IgD-negative memory B cell (primary cell): ENCODE measurements around the gene HIC1. TPM values are rescaled to one million over a fixed set of nuclear protein-coding genes. Genes with fewer than 3 reads are reported as not detected.

ENCODE experiments used
- H3K27ac Mint-ChIP-seq, 3 donors: one replicate each; pipeline ENCODE4 v1.8.0; 2020 to 2022; ENCODE audit warnings: mild to moderate bottlenecking in 3 of 3, mixed read lengths in 3 of 3, moderate library complexity in 1 of 3
- H3K27me3 Mint-ChIP-seq: one replicate; pipeline ENCODE4 v1.8.0; 2021; ENCODE audit warnings: mixed read lengths
- H3K36me3 Mint-ChIP-seq: one replicate; pipeline ENCODE4 v1.8.0; 2020; ENCODE audit warnings: mild to moderate bottlenecking, mixed read lengths
- H3K4me1 Mint-ChIP-seq, 3 donors: one replicate each; pipeline ENCODE4 v1.8.0; 2020 to 2022; ENCODE audit warnings: mixed read lengths in 3 of 3, mild to moderate bottlenecking in 1 of 3
- H3K4me3 Mint-ChIP-seq, 4 donors: one replicate each; pipeline ENCODE4 v1.8.0; 2020 to 2022; ENCODE audit warnings: mild to moderate bottlenecking in 4 of 4, mixed read lengths in 4 of 4, moderate library complexity in 3 of 4
- H3K9me3 Mint-ChIP-seq, 3 donors: one replicate each; pipeline ENCODE4 v1.8.0; 2020 to 2021; ENCODE audit warnings: mixed read lengths in 3 of 3, mild to moderate bottlenecking in 1 of 3
- polyA plus RNA-seq: library from polyadenylated mRNA; unstranded; fragments of 300-500 nt; fragmentation: Illumina TruSeq; gene quantifications from one replicate; pipeline ENCODE4 v1.2.3, GENCODE V29; 2021

HIC1 gene
- polyA plus RNA-seq, 1 donor from 2014 or later: 0.88 TPM

GRCh38 chr17:2065949-2066400 lies 11.1 kb downstream of the HIC1 start:
- Mint-ChIP-seq H3K9me3 (no peaks in the 10 kb centered on the region), H3K36me3 (peaks cover 4% of the 10 kb centered on the region), H3K27me3 (peaks cover 1% of the 10 kb centered on the region), H3K4me3 (no peak overlapping the region), H3K4me1 (peaks cover 32 to 34% (median 33%) of the 10 kb centered on the region in 3 donors), H3K27ac (no peak overlapping the region)

DNA sequence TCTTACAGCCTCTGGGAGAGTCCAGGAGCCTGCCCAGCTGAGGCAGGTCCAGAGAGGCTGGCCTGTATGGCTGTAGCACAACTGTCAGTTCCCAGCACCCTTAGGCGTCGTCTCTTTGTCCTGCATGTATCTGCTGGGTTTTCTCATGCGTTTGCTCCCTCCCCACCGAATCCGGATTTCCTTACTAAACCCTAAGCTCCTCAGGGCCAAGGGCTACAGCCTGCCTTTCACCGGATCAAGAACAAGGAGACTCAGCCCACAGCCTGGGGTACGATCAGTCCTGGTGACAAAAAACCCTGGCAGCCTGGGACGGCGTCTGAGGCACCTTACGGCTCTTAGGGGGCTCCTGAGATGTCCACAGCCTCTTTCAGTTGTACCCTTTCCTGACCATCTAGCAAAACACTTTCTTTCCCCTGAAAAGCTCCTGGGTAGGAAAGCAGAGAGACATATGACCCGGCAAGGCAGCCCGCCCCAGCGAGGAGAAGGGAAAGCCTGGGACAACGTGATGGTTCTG lies 12.2 kb downstream of the HIC1 start:
- Mint-ChIP-seq H3K36me3 (peaks cover 4% of the 10 kb centered on the region), H3K4me3 (peak overlapping the region in 1 of 4 donors; percentile 12), H3K27ac (peak overlapping the region in 1 of 3 donors; percentile 86), H3K9me3 (no peaks in the 10 kb centered on the region), H3K4me1 (peaks cover 34 to 37% (median 36%) of the 10 kb centered on the region in 3 donors), H3K27me3 (peaks cover 1% of the 10 kb centered on the region)

GRCh38 chr17:2067608-2068024 lies 12.7 kb downstream of the HIC1 start:
- H3K36me3 Mint-ChIP-seq: peaks cover 7% of the 10 kb centered on the region
- peaks cover 31 to 36% (median 33%) of the 10 kb centered on the region in 3 donors for H3K4me1 Mint-ChIP-seq
- no peaks in the 10 kb centered on the region for H3K9me3 Mint-ChIP-seq
- no peak overlapping the region for H3K4me3 Mint-ChIP-seq
- H3K27me3 Mint-ChIP-seq: peaks cover 1% of the 10 kb centered on the region
- peak overlapping the region in 1 of 3 donors; percentile 86 for H3K27ac Mint-ChIP-seq

DNA sequence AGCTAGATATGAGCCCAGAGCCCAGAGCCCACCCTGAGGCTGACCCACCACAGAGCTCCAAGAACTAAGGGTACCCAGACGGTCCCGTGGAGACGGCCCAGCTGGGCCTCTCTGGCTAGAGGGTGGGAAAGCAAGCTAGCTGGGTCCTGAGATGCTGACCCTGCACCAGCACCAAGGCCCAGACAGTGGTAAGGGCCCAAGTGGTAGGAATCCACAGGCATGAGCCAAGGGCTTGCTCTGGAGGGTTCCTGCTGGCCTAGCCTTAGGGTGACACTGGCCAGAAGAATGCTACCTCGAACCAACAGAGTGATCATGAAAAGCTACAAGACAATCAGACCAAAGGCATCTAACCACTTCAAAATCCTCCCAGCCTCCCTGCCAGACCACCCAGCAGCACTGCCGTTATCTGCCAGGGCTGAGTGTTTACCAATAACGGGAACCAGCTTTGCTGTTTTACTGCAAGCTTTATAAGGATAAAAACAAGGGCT lies 13.2 kb downstream of the HIC1 start:
- Mint-ChIP-seq H3K27ac (peak overlapping the region in 1 of 3 donors; percentile 42), H3K36me3 (peaks cover 9% of the 10 kb centered on the region), H3K4me3 (no peak overlapping the region), H3K9me3 (no peaks in the 10 kb centered on the region), H3K27me3 (peaks cover 1% of the 10 kb centered on the region), H3K4me1 (peaks cover 31 to 36% (median 32%) of the 10 kb centered on the region in 3 donors)

DNA sequence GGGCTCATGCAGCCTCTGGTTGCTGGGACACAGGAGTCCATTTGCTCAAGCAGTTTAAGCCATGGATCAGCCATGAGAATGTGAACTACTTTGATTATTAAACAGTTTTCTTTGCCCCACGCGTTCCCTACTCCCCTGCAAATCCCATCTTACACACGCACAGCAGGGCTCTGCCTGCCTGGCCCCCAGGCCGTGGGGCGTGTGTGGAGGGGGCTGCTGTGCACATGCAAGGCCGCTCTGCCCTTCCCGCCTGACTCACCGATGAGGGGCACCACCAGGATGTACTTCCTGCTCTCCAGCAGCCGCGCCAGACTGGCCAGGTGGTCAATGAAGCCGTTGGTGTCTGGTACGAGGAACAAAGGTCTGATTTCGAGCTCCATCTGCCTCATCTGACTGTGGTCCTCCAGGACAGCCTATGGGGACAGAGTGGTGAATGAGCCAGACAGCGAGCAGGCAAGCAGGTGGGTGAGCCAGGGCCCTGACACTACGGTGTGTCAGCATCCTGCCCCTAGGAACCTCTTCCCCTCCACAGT lies 13.7 kb downstream of the HIC1 start:
- Mint-ChIP-seq H3K4me1 (peaks cover 27 to 32% (median 31%) of the 10 kb centered on the region in 3 donors), H3K9me3 (no peaks in the 10 kb centered on the region), H3K27ac (peak overlapping the region in 2 of 3 donors; percentile 42 to 46), H3K27me3 (peaks cover 1% of the 10 kb centered on the region), H3K4me3 (no peak overlapping the region), H3K36me3 (peaks cover 9% of the 10 kb centered on the region)

DNA sequence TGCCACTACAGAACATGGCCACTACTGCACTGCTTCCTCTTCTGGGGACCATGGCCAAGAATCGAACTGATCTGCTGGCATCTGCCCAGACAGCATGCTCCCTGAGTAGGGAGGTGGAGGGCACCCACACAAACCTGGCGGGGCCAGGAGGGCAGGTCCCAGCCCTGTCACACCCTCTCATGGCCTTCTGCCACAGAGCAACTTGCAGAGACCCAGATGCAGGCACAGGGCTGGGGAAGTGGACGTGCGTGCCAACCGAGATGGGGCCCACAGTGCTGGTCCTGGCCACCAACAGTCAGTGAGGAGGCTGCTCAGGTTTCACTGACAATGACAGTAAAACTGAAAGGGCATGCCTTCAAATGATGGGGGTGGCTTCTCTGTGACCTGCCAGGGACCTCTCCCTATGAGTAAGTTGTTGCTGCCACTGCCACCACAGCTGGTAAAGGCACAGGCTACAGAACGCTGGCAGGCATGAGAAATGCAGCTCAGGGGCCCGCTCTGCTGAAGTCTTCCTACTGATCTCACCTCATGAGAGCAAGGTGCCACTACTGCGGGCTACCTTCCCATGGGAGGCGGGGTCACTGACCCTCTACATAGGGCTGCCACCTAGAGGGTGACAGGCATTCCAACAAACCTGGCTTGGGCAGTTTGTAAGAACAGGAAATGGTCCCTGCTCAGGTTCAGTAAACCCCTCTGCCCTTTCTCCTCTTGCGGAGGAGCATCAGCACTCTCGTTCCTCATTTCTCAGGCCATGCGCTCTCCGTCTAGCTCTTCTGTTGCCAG lies 15.5 kb downstream of the HIC1 start:
- no peaks in the 10 kb centered on the region for H3K27me3 Mint-ChIP-seq
- H3K4me1 Mint-ChIP-seq: peaks cover 15 to 18% (median 17%) of the 10 kb centered on the region in 3 donors
- no peaks in the 10 kb centered on the region for H3K9me3 Mint-ChIP-seq
- peak overlapping the region in 2 of 4 donors; percentile 76 to 81 for H3K4me3 Mint-ChIP-seq
- H3K36me3 Mint-ChIP-seq: peaks cover 5% of the 10 kb centered on the region
- H3K27ac Mint-ChIP-seq: peak overlapping the region in 2 of 3 donors; percentile 79 to 80

DNA sequence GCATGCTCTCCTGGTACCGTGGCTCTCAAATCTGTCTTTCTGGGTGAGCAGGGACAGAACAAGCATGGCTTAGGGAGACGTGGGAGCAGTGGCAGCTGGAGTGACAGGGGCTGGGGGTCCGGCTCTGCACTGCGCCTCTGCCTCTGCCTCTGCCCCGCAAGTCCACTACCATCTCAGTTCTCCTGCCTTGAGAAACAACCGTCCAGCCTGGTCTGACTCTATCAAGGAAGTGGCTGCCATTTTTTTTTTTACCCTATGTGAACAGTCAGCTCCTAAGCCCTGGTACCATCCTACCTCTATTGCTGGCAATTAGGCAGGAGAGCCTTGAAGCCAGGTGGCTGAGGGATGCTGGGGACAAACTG lies 16.1 kb downstream of the HIC1 start:
- no peaks in the 10 kb centered on the region for H3K27me3 Mint-ChIP-seq
- H3K9me3 Mint-ChIP-seq: no peaks in the 10 kb centered on the region
- peak overlapping the region in 2 of 3 donors; percentile 79 to 80 for H3K27ac Mint-ChIP-seq
- peaks cover 15 to 18% (median 17%) of the 10 kb centered on the region in 3 donors for H3K4me1 Mint-ChIP-seq
- peak overlapping the region in 2 of 4 donors; percentile 55 to 76 for H3K4me3 Mint-ChIP-seq
- H3K36me3 Mint-ChIP-seq: peaks cover 7% of the 10 kb centered on the region

DNA sequence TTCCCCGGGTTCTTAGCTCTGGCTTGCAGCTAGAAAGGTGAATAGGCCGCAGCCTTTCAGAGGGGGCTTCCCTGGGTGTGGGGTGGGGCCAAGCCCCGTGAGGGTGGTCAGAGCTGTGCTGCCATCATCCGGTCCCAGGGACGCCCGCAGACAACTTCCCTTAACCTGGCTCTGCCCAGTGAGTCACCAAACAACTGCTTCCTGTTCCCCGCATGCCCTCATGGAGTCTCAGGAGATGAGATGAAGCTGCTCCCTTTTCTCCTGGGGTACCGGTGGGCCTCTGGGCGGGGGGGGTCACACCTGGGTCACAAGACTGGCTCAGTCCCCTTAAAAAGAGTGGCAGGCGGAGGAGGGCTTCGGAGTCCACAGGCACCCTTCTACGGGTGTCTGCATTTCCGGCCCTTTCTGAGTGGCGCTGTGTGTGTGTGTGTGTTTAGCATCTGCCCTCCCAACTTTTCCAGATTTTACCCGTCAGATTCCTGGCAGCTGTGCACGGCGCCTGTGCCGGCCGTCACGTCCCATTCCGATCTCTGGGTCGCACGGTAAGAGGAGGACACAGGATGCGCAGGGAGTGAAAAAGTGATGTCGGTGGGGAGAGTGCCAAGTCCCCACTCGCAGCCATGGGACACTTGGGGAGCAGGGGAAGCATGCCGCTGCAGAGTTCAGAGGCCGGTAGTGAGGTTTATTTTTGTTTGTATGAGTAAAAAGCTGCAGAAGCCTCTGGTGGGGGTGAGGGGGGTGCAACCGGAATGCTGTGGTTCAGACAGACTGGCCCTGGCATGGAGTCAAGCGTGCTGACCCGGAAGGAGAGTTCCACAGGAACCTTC lies 16.8 kb downstream of the HIC1 start:
- no peak overlapping the region for H3K27ac Mint-ChIP-seq

GRCh38 chr17:2074919-2075318 lies 20.0 kb downstream of the HIC1 start:
- Mint-ChIP-seq H3K4me3 (no peak overlapping the region), H3K4me1 (peaks cover 11 to 14% (median 13%) of the 10 kb centered on the region in 3 donors), H3K9me3 (no peaks in the 10 kb centered on the region), H3K27me3 (no peaks in the 10 kb centered on the region), H3K27ac (no peak overlapping the region), H3K36me3 (peaks cover 15% of the 10 kb centered on the region)

More for the DNA sequence above, 16.8 kb downstream of the HIC1 start:
- Mint-ChIP-seq H3K4me3 (no peak overlapping the region), H3K4me1 (peaks cover 15 to 18% (median 17%) of the 10 kb centered on the region in 3 donors), H3K27me3 (no peaks in the 10 kb centered on the region), H3K36me3 (peaks cover 7% of the 10 kb centered on the region), H3K9me3 (no peaks in the 10 kb centered on the region)

DNA sequence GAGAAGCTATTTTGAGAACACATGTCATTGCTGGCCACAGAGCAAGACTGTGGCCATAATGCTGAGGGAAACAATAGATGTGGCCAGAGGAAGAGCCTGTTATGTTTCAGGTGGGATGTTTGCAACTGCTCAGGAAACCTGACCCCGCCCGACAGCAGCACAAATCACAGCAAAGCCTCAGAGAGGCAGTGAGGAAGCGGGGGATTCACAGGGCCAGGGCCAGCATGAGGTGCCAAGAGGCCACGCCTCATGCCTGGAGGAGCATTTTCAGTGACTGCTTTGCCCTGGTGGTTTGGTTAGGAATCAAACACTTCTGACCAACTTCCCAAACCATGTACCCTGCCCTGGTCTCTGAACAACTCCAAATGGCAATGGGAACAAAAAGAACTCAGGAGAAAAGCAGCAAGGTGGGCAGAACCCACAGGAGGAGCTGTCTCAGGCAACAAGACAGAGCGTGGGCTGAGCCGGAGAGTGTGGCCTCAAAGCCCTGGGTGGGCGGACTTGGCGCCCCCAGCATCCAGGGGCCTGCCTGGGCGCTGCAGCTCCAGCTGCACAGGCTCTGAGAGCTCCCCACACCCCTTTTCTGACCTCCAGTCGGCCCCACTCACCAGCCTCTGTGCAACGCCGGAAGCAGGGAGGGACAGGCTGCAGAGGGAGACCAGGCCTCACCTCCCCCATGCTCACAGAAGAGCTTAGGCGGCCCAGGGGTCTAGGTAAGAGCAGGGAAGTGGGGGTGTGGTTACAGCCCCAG lies 20.6 kb downstream of the HIC1 start:
- H3K36me3 Mint-ChIP-seq: peaks cover 15% of the 10 kb centered on the region
- no peak overlapping the region for H3K27ac Mint-ChIP-seq

GRCh38 chr17:2076087-2076984 lies 21.4 kb downstream of the HIC1 start:
- H3K4me3 Mint-ChIP-seq: no peak overlapping the region
- H3K36me3 Mint-ChIP-seq: peaks cover 15% of the 10 kb centered on the region
- peaks cover 0 to 2% (median 0%) of the 10 kb centered on the region in 3 donors for H3K4me1 Mint-ChIP-seq
- H3K27ac Mint-ChIP-seq: no peak overlapping the region
- H3K27me3 Mint-ChIP-seq: no peaks in the 10 kb centered on the region
- H3K9me3 Mint-ChIP-seq: no peaks in the 10 kb centered on the region

More for the DNA sequence above, 20.6 kb downstream of the HIC1 start:
- Mint-ChIP-seq H3K4me3 (no peak overlapping the region), H3K4me1 (peaks cover 7 to 10% (median 8%) of the 10 kb centered on the region in 3 donors), H3K27me3 (no peaks in the 10 kb centered on the region), H3K9me3 (no peaks in the 10 kb centered on the region)

DNA sequence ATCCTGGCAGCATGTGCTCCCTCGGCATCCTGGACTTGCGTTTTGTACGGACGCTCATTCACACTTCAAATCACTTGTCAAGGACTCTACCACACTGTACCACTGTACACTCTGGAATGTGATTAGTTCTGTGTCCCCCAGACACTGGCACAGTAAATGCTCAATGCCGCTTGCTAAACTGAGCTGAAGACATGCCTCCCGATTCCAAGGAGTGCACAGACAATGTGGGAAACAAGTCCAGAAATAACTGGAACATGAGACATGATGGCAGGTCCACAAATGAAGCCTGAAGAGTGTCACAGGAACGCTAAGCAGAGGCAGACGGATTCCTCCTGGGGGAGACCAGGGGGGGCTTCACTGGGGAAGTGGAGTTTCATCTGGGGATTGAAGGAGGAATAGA lies 22.1 kb downstream of the HIC1 start:
- H3K36me3 Mint-ChIP-seq: peaks cover 17% of the 10 kb centered on the region

GRCh38 chr17:2081564-2081963 lies 26.7 kb downstream of the HIC1 start:
- Mint-ChIP-seq H3K4me3 (no peak overlapping the region), H3K4me1 (peaks cover 3 to 9% (median 6%) of the 10 kb centered on the region in 3 donors), H3K27ac (no peak overlapping the region), H3K9me3 (no peaks in the 10 kb centered on the region), H3K36me3 (peaks cover 17% of the 10 kb centered on the region), H3K27me3 (no peaks in the 10 kb centered on the region)

More for the DNA sequence above, 22.1 kb downstream of the HIC1 start:
- H3K4me3 Mint-ChIP-seq: no peak overlapping the region
- H3K27me3 Mint-ChIP-seq: no peaks in the 10 kb centered on the region
- no peak overlapping the region for H3K27ac Mint-ChIP-seq
- H3K4me1 Mint-ChIP-seq: peaks cover 0 to 1% (median 0%) of the 10 kb centered on the region in 3 donors
- H3K9me3 Mint-ChIP-seq: no peaks in the 10 kb centered on the region
